ENCODE measurements around the gene DUSP1. TPM values are rescaled to one million over a fixed set of nuclear protein-coding genes. Genes with fewer than 3 reads are reported as not detected.

The DUSP1 gene
- total and polyA plus RNA-seq, 2 of the 13 experiments (the other 11 are each of a cell fraction or from before 2014, with no cell fraction given): 27.1 to 55.5 TPM

GRCh38 chr5:172730981-172731679 lies 39.9 kb downstream of the DUSP1 start (continued):
- TF ChIP-seq ZBTB38 (CRISPR knock-in tag; IDR thresholded peaks at IDR 0.05): peak; percentile 88
- TF ChIP-seq ERF (CRISPR knock-in tag; IDR thresholded peaks at IDR 0.05): peak; percentile 100
- TF ChIP-seq ZNF891 (CRISPR knock-in tag; IDR thresholded peaks at IDR 0.05): no peak
- TF ChIP-seq ZNF737 (CRISPR knock-in tag; IDR thresholded peaks at IDR 0.05; ENCODE audit: borderline replicate concordance): no peak
- TF ChIP-seq ONECUT2 (CRISPR knock-in tag; IDR thresholded peaks at IDR 0.05): no peak
- TF ChIP-seq HHEX (CRISPR knock-in tag; IDR thresholded peaks at IDR 0.05): no peak; the same call in 1 of the 2 replicates
- TF ChIP-seq ZNF768 (CRISPR knock-in tag; IDR thresholded peaks at IDR 0.05): 0 out of 2 replicates have a peak, but pooled peaks have one; percentile 20
- no peak for TF ChIP-seq DNMT1 (CRISPR knock-in tag; IDR thresholded peaks at IDR 0.05)
- TF ChIP-seq ZNF326 (CRISPR knock-in tag; IDR thresholded peaks at IDR 0.05; ENCODE audit: borderline replicate concordance): no peak
- no peak for TF ChIP-seq PHF8 (CRISPR knock-in tag; IDR thresholded peaks at IDR 0.05)
- no peak for TF ChIP-seq ZBTB8A (CRISPR knock-in tag; IDR thresholded peaks at IDR 0.05; ENCODE audit: borderline replicate concordance, low read depth)
- TF ChIP-seq ZIK1 (CRISPR knock-in tag; IDR thresholded peaks at IDR 0.05; ENCODE audit: borderline replicate concordance, low read depth): peak; percentile 92; the same call in 1 of the 2 replicates
- no peak for TF ChIP-seq ZNF354B (CRISPR knock-in tag; IDR thresholded peaks at IDR 0.05)
- TF ChIP-seq ZNF879 (CRISPR knock-in tag; IDR thresholded peaks at IDR 0.05): no peak
- no peak for TF ChIP-seq SYNCRIP (IDR thresholded peaks at IDR 0.05; ENCODE audit: insufficient read depth, low read depth, low read length)
- TF ChIP-seq KAT2B (IDR thresholded peaks at IDR 0.05; ENCODE audit: borderline replicate concordance, low read depth, low read length): no peak
- TF ChIP-seq ZNF580 (CRISPR knock-in tag; IDR thresholded peaks at IDR 0.05; ENCODE audit: borderline replicate concordance, low read depth): peak; percentile 85; the same call in 1 of the 2 replicates
- TF ChIP-seq RBFOX2 (IDR thresholded peaks at IDR 0.05; ENCODE audit: low read depth, low read length): no peak
- no peak for TF ChIP-seq TOPORS (CRISPR knock-in tag; IDR thresholded peaks at IDR 0.05)
- TF ChIP-seq ZNF232 (CRISPR knock-in tag; IDR thresholded peaks at IDR 0.05; ENCODE audit: borderline replicate concordance): peak; percentile 96
- peak; percentile 96 for TF ChIP-seq ZNF18 (CRISPR knock-in tag; IDR thresholded peaks at IDR 0.05; ENCODE audit: insufficient replicate concordance)
- no peak for TF ChIP-seq ZBTB46 (CRISPR knock-in tag; IDR thresholded peaks at IDR 0.05; ENCODE audit: borderline replicate concordance)
- TF ChIP-seq MTF2 (CRISPR knock-in tag; IDR thresholded peaks at IDR 0.05; ENCODE audit: borderline replicate concordance): no peak
